ENCODE measurements around the gene LENG8. TPM values are rescaled to one million over a fixed set of nuclear protein-coding genes. Genes with fewer than 3 reads are reported as not detected.
"Not testable (repeated sequence)": the region's sequence is repeated elsewhere in the genome, so short reads cannot be mapped to it uniquely, and the experiment has no call there.

Gene LENG8
- total RNA-seq, 1 donor from 2014 or later, result 52.5 TPM

DNA sequence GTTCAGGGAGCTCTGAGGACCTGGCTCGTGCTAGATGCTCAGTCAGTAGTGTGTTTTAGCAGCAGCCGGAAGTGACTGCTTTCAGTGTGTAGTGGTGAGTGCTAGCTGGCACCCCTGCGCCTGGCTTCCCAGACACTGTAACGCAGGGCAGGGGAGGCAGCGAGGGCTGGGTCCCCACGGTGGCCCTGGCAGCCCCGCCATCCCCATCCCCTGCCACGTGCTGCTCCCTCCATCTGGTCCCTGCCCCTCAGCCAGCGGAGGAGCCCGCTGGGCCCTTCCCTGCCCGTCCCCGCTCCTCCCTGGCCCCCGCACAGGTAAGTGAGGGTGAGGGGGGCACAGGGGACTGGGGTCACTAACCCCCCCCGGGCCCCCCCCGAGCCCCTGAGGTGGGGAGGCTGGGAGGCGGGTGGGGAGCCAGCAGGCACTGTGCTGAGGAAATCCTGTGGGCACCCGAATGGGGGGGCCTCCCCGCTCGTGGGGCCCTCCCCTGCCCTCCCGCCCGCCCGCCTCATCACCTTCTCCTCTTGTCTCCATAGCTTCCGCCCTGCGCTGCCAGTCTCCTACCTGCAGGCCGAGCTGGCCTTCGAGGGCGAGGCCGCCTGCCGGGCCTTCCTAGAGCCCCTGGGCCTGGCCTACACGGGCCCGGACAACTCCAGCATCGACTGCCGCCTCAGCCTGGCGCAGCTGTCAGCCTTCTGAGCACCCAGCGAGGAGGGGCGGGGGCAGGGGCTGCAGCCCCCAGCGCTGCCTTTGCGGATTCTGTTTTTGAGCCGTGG lies 11.4 kb downstream of the LENG8 start:
- DNase-seq (ENCODE audit: low read depth), result no peak

DNA sequence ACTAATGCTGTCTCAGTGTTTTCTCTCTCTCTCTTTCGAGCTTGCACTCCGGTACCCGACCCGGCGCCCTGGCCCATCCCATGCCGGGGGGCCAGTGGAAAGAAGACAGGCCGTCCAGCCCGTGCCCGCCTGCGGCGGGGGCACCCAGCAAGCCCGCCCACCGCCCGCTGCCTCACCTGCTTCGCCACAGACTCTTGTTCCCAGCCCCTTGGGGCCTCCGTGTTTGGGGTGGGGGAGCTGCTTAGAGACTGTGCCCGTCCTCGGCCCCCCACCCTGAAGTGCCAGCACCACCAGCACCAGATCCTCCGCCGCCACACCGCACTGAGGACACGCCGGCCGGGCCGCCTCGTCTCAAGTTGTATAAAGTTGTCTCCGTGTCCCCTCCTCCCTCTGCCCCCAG lies 12.2 kb downstream of the LENG8 start:
- no peak for DNase-seq (ENCODE audit: low read depth)

DNA sequence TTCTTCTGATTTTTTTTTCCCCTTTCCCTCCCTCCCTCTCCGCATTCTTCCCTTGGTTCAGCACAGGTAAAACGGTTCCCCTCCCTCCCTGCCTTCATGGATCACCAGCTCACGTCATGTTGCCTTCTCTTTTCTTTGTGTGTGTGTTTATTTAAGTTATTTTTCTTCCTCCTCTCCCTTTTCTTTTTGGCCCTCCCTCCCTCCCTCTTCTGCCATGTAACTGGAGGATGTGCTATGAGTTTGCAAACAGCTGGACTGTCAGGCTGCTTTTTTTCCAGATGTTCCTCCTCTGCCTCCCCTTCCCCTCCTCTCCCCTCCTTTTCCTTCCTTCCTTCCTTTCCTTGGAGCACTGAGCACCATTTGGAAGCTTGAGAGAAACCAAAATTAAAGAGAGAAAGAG lies 12.6 kb downstream of the LENG8 start:
- DNase-seq (ENCODE audit: low read depth), result no peak

DNA sequence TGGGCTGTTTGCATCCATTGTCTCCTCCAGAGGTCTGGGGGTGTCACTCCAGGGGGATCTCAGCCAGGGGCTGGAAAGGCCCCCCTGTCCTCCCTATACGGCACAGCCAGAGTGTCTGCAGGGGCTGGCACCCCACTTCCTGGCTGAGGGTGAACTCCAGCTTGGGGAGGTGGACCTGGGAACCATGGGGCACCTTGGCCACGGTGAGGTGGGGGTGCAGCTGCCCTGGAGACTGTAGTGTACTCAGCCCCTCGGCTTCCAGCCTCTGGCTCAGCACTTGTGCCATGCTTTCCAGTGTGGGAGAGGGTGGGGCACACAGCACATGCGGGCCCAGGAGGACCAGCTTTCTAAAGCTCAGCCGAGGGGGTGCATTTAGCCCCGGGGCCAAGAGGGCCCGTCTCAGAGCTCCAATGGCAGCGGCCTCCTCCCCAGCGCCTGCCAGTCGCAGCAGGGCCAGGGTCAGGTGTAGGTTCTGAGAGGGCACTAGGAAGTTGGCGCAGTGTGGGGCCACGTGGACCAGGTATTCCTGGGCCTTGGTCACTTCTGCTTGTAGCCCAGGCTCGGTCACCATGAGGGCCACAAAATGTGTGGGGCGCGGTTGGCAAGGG lies 13.2 kb downstream of the LENG8 start:
- no peak for DNase-seq (ENCODE audit: low read depth)

DNA sequence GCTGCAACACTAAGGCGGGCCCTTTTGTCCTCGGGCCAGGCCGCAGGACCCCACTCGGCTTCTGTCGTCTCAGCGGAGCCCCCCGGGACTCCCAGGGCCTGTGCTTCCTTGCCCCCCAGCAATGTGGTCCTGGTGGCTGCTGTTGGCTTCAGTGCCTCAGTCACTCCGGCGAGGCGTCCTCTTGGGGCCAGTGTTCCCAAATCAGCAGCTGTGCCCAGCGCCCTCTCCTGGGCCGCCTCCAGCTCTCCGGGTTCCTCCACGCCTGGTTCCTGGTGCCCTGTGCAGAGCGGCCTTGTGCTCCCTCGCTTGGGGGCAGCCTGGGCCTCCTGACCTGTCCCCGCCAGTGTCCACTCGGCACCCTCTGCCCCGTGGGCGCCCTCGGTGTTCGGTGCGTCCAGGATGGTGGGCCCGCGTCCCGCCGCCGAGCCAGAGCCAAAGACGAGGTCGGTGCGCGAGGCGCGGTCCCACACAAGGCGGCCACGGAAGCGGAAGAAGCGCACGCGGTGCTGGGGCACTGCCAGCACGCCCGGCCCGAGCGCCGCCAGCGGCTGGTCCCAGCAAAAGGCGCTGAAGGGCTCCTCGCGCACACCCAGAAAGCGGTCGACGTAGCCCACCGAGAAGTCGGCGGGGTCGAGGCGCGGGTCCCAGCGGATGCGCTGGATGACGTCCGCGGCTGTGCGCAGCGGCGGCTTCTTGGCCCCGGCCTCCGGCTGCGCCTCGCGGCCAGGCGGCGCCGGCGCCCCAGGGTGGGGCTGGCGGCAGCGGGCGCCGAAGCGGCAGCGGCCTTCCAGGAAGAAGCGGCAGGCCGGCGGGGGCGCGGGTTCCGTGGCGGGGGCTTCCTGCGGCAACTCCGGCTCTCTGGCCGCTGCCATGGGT lies 13.9 kb downstream of the LENG8 start:
- DNase-seq (ENCODE audit: low read depth), result no peak

DNA sequence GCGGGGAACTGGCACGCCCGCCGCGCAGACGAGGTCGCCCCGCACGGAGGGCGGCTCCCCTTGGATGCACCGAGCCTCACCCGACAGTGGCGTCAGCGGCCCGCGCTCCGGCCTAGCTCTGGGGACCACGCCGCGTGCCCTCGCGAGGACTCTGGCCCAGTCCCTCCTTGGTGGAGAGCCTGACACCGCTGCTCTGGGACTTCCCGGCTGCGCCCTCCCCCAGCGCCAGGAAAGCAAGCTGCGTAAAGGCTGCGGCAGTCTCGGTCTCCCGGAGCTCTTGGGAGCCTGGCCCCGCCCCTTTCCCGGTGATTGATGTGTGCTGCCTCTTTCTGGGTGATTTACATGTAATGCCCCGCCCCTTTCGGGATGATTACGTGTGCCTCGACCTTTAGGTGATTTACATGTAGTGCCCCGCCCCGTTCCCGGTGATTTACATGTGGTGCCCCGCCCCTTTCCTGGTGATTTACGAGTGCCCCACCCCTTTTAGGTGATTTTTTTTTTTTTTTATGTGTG lies 14.6 kb downstream of the LENG8 start, which contains the start of gene LENG9:
Gene LENG9, minus strand, starts transcription at position 248 of the 513 bp plus-strand sequence. CDS start 252 bp downstream, outside the sequence.
- no peak for DNase-seq (ENCODE audit: low read depth)

DNA sequence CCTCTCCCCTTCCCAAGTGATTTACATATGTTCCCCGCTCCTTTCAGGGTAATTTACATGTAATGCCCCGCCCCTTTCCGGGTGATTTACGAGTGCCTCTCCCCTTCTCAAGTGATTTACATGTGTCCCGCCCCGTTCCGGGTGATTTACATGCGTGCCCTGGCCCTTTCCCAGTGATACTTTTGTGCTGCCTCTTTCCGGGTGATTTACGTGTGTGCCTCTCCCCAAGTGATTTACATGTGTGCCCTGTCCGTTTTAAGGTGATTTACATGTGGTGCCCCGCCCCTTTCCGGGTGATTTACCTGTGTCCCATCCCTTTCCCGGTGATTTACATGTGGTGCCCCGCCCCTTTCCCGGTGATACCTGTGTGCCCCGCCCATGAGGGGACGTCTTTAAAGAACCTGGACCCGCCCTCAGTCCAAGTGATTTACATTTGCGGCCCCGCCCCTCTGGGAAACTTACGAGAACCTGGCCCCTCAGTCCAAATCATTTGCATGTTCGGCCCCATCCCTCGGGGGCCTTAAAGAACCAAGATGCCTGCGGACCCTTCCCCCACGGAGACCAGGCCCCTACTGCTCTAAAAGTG lies 15.1 kb downstream of the LENG8 start:
- peak; percentile 98 for DNase-seq (ENCODE audit: low read depth)

DNA sequence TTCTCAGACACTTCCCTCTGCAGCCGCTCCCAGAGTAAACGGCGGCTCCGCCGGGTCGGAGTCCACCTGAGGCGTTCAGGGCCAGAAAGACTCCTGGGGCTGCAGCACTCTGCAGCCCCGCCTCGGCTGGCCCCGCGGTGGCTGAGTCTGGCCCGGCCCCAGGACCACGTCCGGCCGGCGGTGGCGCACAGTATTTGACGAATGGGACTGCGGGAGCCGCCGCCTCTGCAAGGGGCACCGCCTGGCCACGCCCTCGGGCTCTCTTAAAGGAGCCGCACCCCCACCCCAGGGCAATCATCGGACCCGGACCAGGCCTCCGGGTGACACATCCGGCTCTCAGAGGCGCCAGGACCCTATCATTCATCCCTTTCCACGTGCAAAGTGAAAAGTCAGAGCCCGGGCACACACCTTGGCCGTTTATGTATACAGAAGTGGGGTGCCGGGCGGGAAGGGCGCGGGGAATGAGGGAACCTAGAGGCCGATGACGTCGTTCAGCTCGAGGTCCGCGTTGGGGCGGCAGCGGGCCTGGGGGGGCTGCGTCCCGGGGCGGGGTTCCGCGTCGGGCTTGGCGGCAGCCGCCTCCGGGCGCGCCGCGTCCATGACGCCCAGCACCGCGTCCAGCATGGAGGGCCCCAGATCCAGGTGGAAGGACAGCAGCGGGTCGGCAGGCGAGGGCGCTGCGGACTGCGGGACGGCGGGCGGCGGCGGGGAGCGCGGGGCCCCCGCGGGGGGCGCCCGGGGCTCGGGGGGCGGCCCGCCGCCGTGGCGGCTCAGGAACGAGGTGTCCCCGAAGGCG lies 15.8 kb downstream of the LENG8 start:
- DNase-seq (ENCODE audit: low read depth), result peak; percentile 68

DNA sequence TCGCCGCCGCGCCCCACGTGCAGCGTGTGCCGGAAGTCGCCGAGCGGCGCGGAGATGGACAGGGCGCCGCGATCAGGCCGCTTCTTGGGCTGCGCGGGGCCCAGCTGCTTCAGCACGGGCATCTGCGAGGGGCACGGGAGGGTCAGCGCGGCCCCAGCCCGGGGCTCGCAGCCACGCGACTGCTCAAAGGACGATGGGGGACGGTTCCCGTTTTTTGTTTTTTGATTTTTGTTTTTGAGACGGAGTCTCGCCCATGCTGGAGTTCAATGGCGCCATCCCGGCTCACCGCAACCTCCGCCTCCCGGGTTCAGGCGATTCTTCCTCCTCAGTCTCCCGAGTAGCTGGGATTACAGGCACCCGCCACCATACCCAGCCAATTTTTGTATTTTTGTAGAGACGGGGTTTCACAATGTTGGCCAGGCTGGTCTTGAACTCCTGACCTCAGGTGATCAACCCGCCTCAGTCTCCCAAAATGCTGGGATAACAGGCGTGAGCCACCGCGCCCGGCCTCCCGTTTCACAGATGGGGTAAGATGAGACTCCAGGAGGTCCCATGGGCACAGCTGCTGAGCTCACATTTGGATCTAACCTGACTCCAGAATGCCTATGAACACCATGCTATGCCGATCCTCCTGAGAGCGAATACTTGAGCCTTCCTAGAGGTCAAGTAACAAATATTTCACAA lies 16.6 kb downstream of the LENG8 start:
- no peak for DNase-seq (ENCODE audit: low read depth)

DNA sequence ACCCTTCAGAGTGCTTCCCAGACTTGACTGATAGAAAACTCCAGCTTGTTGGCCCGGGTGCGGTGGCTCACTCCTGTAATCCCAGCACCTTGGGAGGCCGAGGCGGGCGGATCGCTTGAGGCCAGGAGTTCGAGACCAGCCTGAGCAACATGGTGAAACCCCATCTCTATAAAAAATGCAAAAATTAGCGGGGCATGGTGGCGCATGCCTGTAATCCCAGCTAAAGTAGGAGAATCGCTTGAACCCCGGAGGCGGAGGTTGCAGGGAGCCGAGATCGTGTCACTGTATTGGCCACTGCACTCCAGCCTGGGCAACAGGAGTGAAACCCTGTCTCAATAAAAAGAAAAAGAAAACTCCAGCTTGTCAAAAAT lies 17.1 kb downstream of the LENG8 start:
- DNase-seq (ENCODE audit: low read depth), result not testable (repeated sequence)

DNA sequence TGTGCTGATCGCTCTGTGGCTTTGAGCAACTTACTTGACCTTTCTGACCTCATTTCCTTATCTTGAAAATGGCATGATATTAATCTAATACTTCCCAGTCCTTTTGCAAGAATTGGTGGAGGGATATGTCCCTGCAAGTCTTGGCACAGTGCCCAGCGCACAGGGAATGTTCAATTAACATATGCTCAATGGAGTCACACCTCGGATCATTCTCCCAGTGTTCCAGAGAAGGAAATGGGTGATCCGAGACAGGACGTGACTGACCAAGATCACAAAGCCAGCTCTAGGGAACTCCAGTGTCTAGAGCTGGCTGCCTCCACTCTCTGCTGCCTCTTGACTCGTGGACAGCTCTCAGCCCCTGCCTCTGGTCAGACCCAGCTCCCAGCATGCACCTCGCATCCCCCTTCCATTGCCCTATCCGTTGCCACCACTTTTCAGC lies 20.5 kb downstream of the LENG8 start:
- DNase-seq (ENCODE audit: low read depth), result no peak

DNA sequence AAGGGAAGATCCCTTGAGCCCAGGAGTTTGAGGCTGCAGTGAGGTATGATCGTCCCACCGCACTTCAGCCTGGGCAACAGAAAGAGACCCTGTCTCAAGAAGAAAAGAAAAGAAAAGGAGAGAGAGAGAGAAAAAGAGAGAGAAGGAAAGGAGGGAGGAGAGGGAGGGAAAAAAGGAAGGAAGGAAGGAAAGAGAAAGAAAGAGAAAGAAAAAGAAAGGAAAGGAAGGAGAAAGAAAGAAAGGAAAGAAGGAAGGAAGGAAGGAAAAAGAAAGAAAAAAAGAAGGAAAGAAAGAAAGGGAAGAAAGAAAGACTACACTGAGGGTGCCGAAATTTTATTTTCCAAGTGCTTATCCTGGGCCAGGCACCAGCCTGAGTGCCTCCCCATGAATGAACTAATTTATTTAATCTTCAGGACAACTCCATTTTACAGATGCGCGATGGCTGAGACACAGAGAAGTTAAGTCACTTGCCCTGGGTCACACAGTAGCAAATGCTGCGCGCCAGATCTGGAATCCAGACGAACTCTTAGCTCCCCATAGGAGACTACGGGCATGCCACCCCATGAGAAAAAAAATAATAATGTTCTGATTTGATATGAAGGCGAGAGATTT lies 21.4 kb downstream of the LENG8 start:
- DNase-seq (ENCODE audit: low read depth), result no peak

DNA sequence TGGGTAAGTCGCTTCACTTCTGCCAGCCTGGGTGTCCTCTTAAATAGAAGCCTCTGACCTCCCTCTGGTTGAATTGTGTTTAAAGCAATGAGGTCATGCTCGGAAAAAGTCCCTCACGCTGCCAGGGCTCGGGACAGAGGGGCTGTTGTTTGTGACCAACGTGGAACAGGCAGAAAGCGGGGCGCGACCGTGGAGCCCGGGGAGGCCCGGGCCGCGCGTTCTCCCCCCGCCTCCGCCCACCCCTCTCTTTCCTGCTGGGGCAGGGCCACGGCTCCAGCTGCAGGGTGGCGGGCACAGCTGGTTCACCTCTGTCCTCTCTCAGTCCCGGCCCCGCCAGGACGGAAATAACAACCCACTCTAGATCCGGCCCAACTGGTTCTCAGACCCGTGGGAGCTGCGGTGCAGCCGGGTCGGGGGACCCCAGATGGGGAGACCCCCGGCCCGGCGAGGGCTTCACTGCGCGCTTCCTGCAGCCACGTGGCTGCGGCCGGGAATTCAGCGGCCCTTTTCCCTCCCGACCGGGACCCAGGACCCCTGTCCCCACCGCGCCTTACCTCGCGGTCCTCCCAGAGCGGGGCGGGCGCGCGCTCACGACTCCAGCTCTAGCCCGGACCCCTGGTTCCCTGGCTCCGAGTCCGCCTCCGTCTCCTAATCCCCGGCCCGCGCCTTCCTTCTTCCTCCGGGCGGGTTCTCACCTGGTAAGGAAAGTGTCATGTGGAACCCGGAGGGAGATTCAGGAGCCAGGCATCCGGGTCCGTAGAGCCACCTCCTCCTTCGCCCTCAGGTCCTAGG lies 22.2 kb downstream of the LENG8 start:
- DNase-seq (ENCODE audit: low read depth), result no peak

DNA sequence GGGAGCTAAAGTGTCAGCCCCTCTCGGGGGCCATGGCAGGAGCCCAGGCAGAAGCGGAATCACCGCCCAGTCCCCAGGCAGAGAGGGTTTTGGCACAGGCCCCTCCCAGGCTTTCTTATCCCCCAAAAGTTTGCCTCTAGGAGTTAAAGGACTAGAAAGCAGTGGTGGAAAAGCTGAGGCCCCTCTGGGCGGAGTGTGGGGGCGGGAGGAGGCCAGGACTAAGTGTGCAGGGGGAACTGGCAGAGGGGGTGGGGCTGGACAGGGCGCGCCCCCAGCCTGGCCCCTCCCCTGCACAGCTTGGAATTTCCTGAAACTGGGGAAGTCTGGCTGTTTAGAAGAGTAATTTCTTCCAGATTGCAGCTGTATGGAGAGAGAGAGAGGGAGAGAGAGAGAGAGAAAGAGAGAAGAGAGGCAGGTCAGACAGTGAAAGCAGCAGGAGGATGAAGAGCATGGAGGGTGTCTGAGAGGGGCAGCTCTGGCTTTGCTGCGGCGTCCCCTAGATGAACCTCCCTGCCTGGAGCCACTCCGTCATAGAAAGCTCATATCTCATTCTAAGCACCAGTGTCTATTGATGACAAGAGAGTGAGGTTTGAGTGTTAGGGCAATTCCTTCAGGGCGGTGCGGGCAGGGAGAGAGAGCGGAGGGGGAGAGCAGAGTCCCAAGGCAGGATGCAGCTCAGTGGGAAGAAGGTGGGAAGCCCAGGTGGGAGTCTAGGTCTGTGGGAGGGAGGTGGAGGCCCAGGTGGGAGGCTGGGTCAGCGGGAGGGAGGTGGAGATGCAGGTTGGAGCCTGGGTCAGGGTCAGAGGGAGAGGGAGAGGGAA lies 24.3 kb downstream of the LENG8 start, which contains the start of gene CDC42EP5:
Gene CDC42EP5, minus strand, starts transcription at position 226 of the 821 bp plus-strand sequence. CDS start 7,749 bp downstream, outside the sequence.
- no peak for DNase-seq (ENCODE audit: low read depth)

DNA sequence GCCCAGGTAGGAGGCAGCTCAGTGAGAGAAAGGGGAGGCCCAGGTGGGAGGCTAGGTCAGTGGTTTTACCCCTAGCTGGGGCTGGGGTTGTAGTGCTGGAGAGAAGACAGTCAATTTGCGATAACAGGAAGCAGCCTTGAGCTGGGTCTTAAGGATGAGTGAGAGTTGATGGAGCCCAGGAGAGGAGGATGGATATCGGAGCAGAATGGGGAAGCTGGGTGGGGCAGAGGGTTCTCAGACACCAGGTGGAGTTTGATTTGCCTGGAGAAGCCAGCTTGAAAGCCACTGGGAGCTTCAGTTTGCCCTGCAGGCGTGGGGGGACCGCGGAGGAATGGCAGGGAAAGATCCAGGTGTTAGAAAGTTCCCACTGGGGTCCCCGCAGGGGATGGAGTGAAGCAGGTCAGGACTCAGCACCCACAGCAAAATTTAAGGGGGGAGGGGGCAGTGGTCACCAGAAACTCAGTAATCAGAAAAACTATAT lies 24.9 kb downstream of the LENG8 start:
- no peak for DNase-seq (ENCODE audit: low read depth)

DNA sequence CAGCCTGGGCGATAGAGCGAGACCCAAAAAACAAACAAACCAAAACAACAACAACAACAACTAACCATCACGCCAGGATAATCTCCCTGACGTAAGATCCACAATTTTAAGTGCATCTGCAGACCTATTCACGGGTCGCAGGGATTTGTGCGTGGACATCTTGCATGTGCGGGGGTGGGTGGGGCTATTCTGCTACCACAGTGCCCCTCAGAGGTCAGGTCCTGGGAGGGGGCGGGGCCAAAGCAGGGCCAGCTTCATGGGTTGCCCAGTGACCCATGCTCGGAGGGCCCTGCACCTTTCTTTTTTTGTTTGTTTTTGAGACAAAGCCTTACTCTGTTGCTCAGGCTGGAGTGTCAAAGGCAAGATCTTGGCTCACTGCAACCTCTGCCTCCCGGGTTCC lies 26.7 kb downstream of the LENG8 start:
- DNase-seq (ENCODE audit: low read depth), result no peak

DNA sequence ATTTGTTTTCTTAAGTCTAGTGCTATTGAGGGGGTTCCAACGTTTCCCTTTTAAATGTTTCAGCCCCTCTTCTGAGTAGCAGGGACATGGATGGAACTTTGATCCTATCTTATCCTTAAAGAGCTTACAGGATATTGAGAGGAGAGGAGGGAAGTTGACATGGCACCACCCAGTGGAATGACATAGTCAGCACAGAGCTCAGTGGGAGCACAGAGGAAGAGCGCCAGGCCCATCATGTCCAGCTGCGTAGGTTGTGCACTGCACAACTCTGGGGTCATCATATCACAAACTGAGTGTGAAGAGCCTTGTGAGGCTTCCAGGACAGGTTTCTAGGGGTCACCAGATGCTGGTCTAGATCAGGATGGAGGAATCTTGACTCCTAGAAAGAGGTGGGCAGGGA lies 28.7 kb downstream of the LENG8 start:
- no peak for DNase-seq (ENCODE audit: low read depth)

DNA sequence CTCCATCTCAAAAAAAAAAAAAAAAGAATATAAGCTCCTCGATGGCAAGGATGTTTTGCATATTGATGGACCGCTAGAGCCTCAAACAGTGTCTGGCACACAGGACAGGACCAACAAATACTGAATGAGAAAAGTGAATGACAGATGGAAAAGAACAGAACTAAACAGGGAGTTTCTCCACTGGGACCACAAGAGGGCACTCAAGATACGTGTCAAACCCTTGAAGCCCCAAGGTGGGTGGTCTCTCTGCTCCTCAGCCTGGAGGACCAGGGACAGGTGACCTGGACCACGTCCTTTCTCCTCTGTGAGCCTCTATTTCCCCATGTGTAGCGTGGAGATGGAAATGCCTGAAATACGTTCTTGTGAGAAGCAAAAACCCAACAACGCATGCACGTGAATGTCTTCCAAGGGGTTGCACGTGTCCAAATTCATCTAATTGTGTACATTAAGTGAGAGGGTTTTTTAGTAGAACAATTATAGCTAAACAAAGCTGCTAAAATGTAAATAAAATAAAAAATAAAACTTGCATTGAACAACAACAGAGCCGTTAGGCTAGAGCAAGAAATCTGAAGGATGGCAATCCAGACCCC lies 29.8 kb downstream of the LENG8 start:
- peak; percentile 39 for DNase-seq (ENCODE audit: low read depth)
